Measurements from ENCODE around the gene PARVG. TPM values are rescaled to one million over a fixed set of nuclear protein-coding genes. Genes with fewer than 3 reads are reported as not detected.

The PARVG gene
- total and polyA plus RNA-seq, 9 of the 15 experiments (the other 6 are each of a cell fraction or from before 2014, with no cell fraction given), result 0.35 TPM; not detected in 8

DNA sequence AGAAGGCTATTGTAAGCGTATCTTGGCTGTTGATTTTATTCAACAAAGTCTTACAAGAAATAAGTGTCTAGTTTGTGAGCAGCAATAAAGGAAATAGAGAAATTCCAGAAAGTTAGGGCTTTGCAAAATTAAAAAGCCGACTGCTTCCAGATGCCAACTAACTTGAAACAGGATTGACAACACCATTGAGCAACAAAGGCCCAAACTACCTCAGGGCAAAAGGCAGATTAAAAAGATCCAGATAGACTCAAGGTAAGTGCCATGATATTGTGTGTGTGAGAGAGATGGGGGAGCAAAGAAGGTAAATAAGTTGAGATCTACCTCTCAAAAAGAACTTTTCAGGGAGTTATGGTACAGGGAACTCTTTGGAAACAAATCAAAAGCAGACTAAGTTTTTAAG, 49.1 kb downstream of the PARVG start (continued):
- TF ChIP-seq, protein P1, sequence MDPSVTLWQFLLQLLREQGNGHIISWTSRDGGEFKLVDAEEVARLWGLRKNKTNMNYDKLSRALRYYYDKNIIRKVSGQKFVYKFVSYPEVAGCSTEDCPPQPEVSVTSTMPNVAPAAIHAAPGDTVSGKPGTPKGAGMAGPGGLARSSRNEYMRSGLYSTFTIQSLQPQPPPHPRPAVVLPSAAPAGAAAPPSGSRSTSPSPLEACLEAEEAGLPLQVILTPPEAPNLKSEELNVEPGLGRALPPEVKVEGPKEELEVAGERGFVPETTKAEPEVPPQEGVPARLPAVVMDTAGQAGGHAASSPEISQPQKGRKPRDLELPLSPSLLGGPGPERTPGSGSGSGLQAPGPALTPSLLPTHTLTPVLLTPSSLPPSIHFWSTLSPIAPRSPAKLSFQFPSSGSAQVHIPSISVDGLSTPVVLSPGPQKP (CRISPR knock-in tag; IDR thresholded peaks at IDR 0.05), result no peak
- TF ChIP-seq NELFE (IDR thresholded peaks at IDR 0.05; ENCODE audit: insufficient read depth, insufficient read length) (no peak), TGIF2 (CRISPR knock-in tag; IDR thresholded peaks at IDR 0.05) (no peak), RBM17 (IDR thresholded peaks at IDR 0.05; ENCODE audit: borderline replicate concordance, low read depth, low read length) (no peak)
- TF ChIP-seq, protein P2, sequence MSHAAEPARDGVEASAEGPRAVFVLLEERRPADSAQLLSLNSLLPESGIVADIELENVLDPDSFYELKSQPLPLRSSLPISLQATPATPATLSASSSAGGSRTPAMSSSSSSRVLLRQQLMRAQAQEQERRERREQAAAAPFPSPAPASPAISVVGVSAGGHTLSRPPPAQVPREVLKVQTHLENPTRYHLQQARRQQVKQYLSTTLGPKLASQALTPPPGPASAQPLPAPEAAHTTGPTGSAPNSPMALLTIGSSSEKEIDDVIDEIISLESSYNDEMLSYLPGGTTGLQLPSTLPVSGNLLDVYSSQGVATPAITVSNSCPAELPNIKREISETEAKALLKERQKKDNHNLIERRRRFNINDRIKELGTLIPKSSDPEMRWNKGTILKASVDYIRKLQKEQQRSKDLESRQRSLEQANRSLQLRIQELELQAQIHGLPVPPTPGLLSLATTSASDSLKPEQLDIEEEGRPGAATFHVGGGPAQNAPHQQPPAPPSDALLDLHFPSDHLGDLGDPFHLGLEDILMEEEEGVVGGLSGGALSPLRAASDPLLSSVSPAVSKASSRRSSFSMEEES (CRISPR knock-in tag; IDR thresholded peaks at IDR 0.05), result no peak
- TF ChIP-seq, protein P3, sequence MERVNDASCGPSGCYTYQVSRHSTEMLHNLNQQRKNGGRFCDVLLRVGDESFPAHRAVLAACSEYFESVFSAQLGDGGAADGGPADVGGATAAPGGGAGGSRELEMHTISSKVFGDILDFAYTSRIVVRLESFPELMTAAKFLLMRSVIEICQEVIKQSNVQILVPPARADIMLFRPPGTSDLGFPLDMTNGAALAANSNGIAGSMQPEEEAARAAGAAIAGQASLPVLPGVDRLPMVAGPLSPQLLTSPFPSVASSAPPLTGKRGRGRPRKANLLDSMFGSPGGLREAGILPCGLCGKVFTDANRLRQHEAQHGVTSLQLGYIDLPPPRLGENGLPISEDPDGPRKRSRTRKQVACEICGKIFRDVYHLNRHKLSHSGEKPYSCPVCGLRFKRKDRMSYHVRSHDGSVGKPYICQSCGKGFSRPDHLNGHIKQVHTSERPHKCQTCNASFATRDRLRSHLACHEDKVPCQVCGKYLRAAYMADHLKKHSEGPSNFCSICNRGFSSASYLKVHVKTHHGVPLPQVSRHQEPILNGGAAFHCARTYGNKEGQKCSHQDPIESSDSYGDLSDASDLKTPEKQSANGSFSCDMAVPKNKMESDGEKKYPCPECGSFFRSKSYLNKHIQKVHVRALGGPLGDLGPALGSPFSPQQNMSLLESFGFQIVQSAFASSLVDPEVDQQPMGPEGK (CRISPR knock-in tag; IDR thresholded peaks at IDR 0.05; ENCODE audit: borderline replicate concordance), result no peak

Measured in K562 (cell line).